Measurements from ENCODE around the gene CUZD1. TPM values are rescaled to one million over a fixed set of nuclear protein-coding genes. Genes with fewer than 3 reads are reported as not detected.
"Not testable (repeated sequence)": the region's sequence is repeated elsewhere in the genome, so short reads cannot be mapped to it uniquely, and the experiment has no call there.

The CUZD1 gene
- total and polyA plus RNA-seq, 3 donors from 2014 or later: 1.5 to 2.0 (median 1.9) TPM

DNA sequence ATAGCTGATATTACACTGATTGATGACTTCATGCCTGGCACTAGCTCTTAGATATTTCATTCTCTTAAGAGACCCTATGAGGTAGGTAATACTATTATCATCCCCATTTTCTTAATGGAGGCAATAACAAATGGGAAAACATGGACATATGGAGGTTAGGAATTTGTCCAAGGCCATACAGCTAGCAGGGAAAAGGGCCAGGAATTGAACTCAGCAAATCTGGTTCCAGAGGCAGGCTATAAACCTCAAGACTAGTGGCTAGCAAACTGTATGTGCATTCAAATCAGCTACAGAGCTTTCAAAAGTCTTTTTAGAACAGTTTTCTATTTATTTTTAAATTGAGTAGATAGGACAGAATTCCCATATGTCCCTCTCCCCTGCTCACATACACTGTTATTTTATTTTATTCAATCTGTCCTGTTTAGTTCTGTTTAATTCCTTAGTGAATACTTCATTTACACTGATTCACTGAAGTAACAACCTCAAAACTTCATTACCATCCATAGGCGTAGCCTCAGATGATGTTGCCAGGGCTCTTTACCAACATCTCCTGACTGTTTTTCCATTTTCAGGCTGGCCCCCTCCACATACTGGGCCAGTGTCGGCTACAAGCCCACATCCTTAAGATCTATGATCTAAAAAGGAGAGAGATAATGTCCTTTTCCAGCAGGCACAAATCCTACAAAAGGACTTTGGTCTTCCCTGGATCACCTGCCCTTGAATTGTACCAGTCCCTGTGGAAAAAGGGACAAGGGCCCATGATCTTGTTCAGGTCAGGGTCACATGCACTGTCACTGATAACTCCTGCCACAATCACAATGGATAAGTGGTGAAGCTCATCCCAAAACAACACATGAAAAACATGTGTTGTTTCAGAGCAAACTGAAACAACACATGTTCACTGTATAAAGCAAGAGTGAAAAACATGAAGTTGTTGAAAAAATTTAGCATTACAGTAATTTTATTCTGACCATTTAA lies 17.8 kb upstream of the CUZD1 start:
- intact Hi-C loops (cut with DNase I; ENCODE audit: low total_unique reads): no loop called here
- Histone ChIP-seq H3K4me1 (peaks cover 2% of the 10 kb centered on the region), H3K27me3 (no peaks in the 10 kb centered on the region), H3K36me3 (ENCODE audit: low read depth, missing control alignments) (no peaks in the 10 kb centered on the region), H3K4me3 (no peak overlapping the region), H3K9me3 (no peaks in the 10 kb centered on the region), H3K27ac (no peak overlapping the region)
- TF ChIP-seq, protein P1, sequence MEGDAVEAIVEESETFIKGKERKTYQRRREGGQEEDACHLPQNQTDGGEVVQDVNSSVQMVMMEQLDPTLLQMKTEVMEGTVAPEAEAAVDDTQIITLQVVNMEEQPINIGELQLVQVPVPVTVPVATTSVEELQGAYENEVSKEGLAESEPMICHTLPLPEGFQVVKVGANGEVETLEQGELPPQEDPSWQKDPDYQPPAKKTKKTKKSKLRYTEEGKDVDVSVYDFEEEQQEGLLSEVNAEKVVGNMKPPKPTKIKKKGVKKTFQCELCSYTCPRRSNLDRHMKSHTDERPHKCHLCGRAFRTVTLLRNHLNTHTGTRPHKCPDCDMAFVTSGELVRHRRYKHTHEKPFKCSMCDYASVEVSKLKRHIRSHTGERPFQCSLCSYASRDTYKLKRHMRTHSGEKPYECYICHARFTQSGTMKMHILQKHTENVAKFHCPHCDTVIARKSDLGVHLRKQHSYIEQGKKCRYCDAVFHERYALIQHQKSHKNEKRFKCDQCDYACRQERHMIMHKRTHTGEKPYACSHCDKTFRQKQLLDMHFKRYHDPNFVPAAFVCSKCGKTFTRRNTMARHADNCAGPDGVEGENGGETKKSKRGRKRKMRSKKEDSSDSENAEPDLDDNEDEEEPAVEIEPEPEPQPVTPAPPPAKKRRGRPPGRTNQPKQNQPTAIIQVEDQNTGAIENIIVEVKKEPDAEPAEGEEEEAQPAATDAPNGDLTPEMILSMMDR (IDR thresholded peaks at IDR 0.05): no peak
- TF ChIP-seq POLR2A (IDR thresholded peaks at IDR 0.05): no peak
- DNase-seq: no peak
- 82 to 84% methylated on average over 2 of the region's 2 CpGs for WGBS, 2 donors

DNA sequence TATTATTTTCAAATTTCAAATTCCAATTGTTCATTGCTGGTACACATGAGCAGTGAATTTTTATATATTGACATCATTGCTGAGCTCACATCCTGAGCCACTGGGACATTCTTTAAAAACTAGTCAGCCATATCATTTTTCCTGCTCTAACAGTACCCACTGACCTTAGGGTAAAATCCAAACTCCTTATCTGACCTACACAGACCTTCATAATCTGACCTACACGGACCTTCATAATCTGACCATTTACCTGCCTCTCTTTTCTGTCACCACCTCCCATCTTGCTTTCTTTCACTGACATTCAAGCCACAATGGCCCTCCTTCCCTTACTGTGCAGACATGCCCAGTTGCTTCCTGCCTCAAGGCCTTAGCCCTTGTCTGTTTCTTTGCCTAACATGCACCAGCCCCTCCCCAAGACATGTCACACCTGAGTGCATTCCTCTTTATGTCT lies 16.1 kb upstream of the CUZD1 start:
- WGBS, 2 donors: 66 to 68% methylated on average over 1 of the region's 1 CpG
- no peak for TF ChIP-seq POLR2A (IDR thresholded peaks at IDR 0.05)
- TF ChIP-seq, protein P1 (IDR thresholded peaks at IDR 0.05): no peak

DNA sequence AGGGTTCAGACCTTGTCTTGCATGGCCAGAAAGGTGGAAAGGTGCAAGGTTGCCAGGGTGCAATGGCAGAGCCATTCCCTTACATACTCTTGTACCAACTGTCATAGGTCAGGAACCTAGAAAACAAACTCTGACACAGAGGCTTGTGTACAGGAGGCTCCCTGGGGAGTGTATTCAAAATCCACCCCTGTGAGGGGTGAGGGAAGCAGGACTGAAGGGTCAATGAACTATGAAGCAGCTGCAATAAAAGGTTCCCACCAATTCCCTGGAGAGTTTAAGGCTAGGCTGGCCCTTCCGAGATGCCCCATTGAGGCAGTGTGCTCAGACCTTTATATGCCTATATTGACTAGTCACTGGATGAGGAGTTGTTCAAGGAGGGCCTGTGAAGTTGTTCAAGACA lies 13.9 kb upstream of the CUZD1 start:
- Histone ChIP-seq H3K4me3 (no peak overlapping the region), H3K27ac (no peak overlapping the region), H3K27me3 (no peaks in the 10 kb centered on the region), H3K4me1 (no peaks in the 10 kb centered on the region), H3K9me3 (no peaks in the 10 kb centered on the region), H3K36me3 (ENCODE audit: low read depth, missing control alignments) (no peaks in the 10 kb centered on the region)
- no peak for DNase-seq
- intact Hi-C loops (cut with DNase I; ENCODE audit: low total_unique reads): no loop called here
- no peak for TF ChIP-seq POLR2A (IDR thresholded peaks at IDR 0.05)
- TF ChIP-seq, protein P1 (IDR thresholded peaks at IDR 0.05): no peak
- WGBS, 2 donors: 71 to 86% methylated on average over 1 of the region's 1 CpG

More for the DNA sequence above, 16.1 kb upstream of the CUZD1 start:
- Histone ChIP-seq H3K4me3 (no peak overlapping the region), H3K27me3 (no peaks in the 10 kb centered on the region), H3K4me1 (peaks cover 2% of the 10 kb centered on the region), H3K9me3 (no peaks in the 10 kb centered on the region), H3K27ac (no peak overlapping the region), H3K36me3 (ENCODE audit: low read depth, missing control alignments) (no peaks in the 10 kb centered on the region)
- intact Hi-C loops (cut with DNase I; ENCODE audit: low total_unique reads): no loop called here
- DNase-seq: no peak

DNA sequence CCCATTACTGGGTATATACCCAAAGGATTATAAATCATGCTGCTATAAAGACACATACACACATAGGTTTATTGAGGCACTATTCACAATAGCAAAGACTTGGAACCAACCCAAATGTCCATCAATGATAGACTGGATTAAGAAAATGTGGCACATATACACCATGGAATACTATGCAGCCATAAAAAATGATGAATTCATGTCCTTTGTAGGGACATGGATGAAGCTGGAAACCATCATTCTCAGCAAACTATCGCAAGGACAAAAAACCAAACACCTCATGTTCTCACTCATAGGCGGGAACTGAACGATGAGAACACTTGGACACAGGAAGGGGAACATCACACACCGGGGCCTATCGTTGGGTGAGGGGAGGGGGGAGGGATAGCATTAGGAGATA lies 12.4 kb upstream of the CUZD1 start:
- WGBS, 2 donors: 89 to 97% methylated on average over 5 of the region's 5 CpGs
- H3K4me1 ChIP-seq; H3K27ac ChIP-seq; H3K9me3 ChIP-seq; DNase-seq; H3K27me3 ChIP-seq; intact Hi-C loops (cut with DNase I; ENCODE audit: low total_unique reads); H3K4me3 ChIP-seq; H3K36me3 ChIP-seq (ENCODE audit: low read depth, missing control alignments): not testable (repeated sequence)

DNA sequence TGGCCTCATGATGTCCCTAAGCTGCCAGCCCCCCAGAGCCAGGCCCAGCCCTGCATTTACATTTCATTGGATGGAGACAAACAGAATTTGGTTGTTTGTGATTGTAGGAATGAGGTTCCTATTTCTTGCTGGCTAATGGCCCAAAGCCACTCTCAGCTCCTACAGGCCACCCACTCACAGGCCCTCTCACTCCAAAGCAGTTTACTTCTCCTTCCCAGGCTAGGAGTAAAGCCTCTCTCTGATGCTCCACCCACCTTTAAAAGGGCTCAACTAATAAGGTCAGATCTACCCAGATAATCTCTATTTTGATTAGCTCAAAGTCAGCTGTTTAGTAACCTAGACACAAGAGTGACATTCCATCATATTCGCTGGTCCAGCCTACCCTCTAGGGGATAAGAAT lies 11.2 kb upstream of the CUZD1 start:
- Histone ChIP-seq H3K9me3 (no peaks in the 10 kb centered on the region), H3K4me1 (no peaks in the 10 kb centered on the region), H3K36me3 (ENCODE audit: low read depth, missing control alignments) (no peaks in the 10 kb centered on the region), H3K4me3 (no peak overlapping the region), H3K27ac (no peak overlapping the region), H3K27me3 (no peaks in the 10 kb centered on the region)
- DNase-seq: no peak
- WGBS, 2 donors: 76 to 100% methylated on average over 1 of the region's 1 CpG
- intact Hi-C loops (cut with DNase I; ENCODE audit: low total_unique reads): no loop called here
- TF ChIP-seq, protein P1 (IDR thresholded peaks at IDR 0.05): no peak
- no peak for TF ChIP-seq POLR2A (IDR thresholded peaks at IDR 0.05)

Data from testis (tissue), 3 donors.